ENCODE results near the gene A1CF.
"Not testable (repeated sequence)": the region's sequence is repeated elsewhere in the genome, so short reads cannot be mapped to it uniquely, and the experiment has no call there.

Gene A1CF

GRCh38 chr10:50794490-50794889 is 90.9 kb downstream of the A1CF start:
- TF ChIP-seq CTCF (IDR thresholded peaks at IDR 0.05), result no peak
- no peak overlapping the region for H3K4me3 Mint-ChIP-seq

GRCh38 chr10:50788951-50789945 is 96.2 kb downstream of the A1CF start:
- Mint-ChIP-seq H3K27me3 (ENCODE audit: low read depth, poor library complexity) (peaks cover 8% of the 10 kb centered on the region), H3K36me3 (ENCODE audit: low read depth) (no peaks in the 10 kb centered on the region), H3K4me3 (no peak overlapping the region), H3K4me1 (peaks cover 13% of the 10 kb centered on the region), H3K27ac (no peak overlapping the region), H3K9me3 (peaks cover 21% of the 10 kb centered on the region)
- no peak for DNase-seq
- TF ChIP-seq CTCF (IDR thresholded peaks at IDR 0.05), result no peak

More at GRCh38 chr10:50794490-50794889, 90.9 kb downstream of the A1CF start:
- Mint-ChIP-seq H3K27ac (no peak overlapping the region), H3K9me3 (no peaks in the 10 kb centered on the region), H3K4me1 (no peaks in the 10 kb centered on the region), H3K36me3 (ENCODE audit: low read depth) (no peaks in the 10 kb centered on the region), H3K27me3 (ENCODE audit: low read depth, poor library complexity) (no peaks in the 10 kb centered on the region)
- no peak for DNase-seq

GRCh38 chr10:50787962-50788361 is 97.5 kb downstream of the A1CF start:
- DNase-seq, result peak; percentile 3
- H3K27ac Mint-ChIP-seq, result not testable (repeated sequence)

DNA sequence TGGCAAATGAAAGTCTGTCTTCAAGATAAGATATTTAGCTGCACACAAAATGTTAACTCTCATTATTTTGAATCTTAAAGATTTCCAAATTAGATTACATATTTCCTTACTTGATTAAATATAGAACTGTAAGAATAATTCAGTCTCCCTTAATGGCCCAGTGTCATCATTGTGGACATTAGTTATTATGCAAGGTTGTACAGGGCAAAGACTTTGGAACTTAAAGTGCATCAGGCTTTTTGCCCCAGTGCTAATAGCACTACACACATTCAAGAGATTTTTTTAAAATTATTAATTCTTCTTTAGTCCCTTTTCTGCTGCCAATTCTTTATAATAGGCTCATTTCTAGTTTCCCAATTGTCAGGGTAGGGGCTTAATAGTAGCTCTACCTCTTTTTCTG is 103.4 kb downstream of the A1CF start:
- H3K4me3 Mint-ChIP-seq; H3K27me3 Mint-ChIP-seq (ENCODE audit: low read depth, poor library complexity); H3K27ac Mint-ChIP-seq; H3K4me1 Mint-ChIP-seq; DNase-seq; H3K36me3 Mint-ChIP-seq (ENCODE audit: low read depth): not testable (repeated sequence)
- H3K9me3 Mint-ChIP-seq, result peaks cover 19% of the 10 kb centered on the region

More at GRCh38 chr10:50787962-50788361, 97.5 kb downstream of the A1CF start:
- H3K27me3 Mint-ChIP-seq (ENCODE audit: low read depth, poor library complexity); H3K36me3 Mint-ChIP-seq (ENCODE audit: low read depth); H3K4me3 Mint-ChIP-seq: not testable (repeated sequence)
- H3K4me1 Mint-ChIP-seq, result peaks cover 13% of the 10 kb centered on the region
- H3K9me3 Mint-ChIP-seq, result peaks cover 24% of the 10 kb centered on the region

GRCh38 chr10:50780036-50780435 is 105.4 kb downstream of the A1CF start:
- not testable (repeated sequence) for H3K4me1 Mint-ChIP-seq; H3K27ac Mint-ChIP-seq; DNase-seq; H3K27me3 Mint-ChIP-seq (ENCODE audit: low read depth, poor library complexity); H3K36me3 Mint-ChIP-seq (ENCODE audit: low read depth); H3K4me3 Mint-ChIP-seq
- H3K9me3 Mint-ChIP-seq, result peaks cover 11% of the 10 kb centered on the region

GRCh38 chr10:50774868-50775267 is 110.6 kb downstream of the A1CF start:
- H3K9me3 Mint-ChIP-seq; H3K4me3 Mint-ChIP-seq; H3K27me3 Mint-ChIP-seq (ENCODE audit: low read depth, poor library complexity): not testable (repeated sequence)

DNA sequence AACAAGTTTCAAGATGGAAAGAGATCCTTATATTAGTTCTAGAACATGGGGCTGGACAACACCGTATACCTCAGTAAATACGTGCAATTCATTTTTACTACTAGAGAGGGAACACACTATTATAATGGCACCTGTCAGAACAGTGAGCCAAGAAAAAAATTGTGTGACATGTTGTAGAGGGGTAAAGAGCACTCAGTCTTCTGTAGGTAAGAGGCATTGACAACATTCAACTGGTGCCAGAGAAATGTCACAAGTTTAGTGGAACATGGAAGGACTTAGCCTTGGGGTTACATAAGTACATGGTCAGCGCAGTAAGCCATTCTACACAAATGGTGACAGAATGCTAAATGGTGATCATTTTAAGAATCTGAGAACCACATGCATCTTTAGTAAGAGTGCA is 113.4 kb downstream of the A1CF start:
- H3K4me1 Mint-ChIP-seq; H3K27ac Mint-ChIP-seq; DNase-seq; H3K9me3 Mint-ChIP-seq; H3K36me3 Mint-ChIP-seq (ENCODE audit: low read depth); H3K27me3 Mint-ChIP-seq (ENCODE audit: low read depth, poor library complexity); H3K4me3 Mint-ChIP-seq: not testable (repeated sequence)

More at GRCh38 chr10:50774868-50775267, 110.6 kb downstream of the A1CF start:
- DNase-seq; H3K4me1 Mint-ChIP-seq; H3K27ac Mint-ChIP-seq; H3K36me3 Mint-ChIP-seq (ENCODE audit: low read depth): not testable (repeated sequence)

GRCh38 chr10:50766774-50767513 is 118.5 kb downstream of the A1CF start:
- H3K4me3 Mint-ChIP-seq; H3K27me3 Mint-ChIP-seq (ENCODE audit: low read depth, poor library complexity); H3K4me1 Mint-ChIP-seq; H3K36me3 Mint-ChIP-seq (ENCODE audit: low read depth); DNase-seq; H3K27ac Mint-ChIP-seq: not testable (repeated sequence)
- peaks cover 18% of the 10 kb centered on the region for H3K9me3 Mint-ChIP-seq
